Measurements from ENCODE around the gene RUVBL2.

RUVBL2 gene

DNA sequence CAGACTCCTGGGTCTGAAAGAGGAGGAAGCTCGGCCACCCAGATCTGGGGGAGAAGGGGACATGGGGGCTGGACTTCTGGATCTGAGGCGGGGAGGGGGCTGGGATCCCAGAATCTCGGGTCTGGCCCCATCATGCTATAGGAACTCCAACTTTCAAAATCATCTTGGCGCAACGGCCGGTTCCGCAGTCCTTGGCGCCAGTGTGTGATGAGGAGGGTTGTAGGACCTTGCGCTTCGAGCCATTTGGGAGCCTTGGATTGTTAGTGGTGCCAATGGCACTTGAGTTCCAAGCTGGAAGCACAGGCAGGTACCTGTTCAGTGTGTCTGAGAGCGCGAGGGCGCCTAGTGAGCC lies 324 bp downstream of the RUVBL2 start:
- Mint-ChIP-seq H3K27me3 (ENCODE audit: low read depth, poor library complexity) (no peaks in the 10 kb centered on the region), H3K36me3 (ENCODE audit: low read depth) (peaks cover 18% of the 10 kb centered on the region), H3K4me3 (peak overlapping the region; percentile 98), H3K4me1 (peaks cover 43% of the 10 kb centered on the region), H3K9me3 (no peaks in the 10 kb centered on the region), H3K27ac (peak overlapping the region; percentile 96)
- no peak for DNase-seq
- TF ChIP-seq, protein P1, sequence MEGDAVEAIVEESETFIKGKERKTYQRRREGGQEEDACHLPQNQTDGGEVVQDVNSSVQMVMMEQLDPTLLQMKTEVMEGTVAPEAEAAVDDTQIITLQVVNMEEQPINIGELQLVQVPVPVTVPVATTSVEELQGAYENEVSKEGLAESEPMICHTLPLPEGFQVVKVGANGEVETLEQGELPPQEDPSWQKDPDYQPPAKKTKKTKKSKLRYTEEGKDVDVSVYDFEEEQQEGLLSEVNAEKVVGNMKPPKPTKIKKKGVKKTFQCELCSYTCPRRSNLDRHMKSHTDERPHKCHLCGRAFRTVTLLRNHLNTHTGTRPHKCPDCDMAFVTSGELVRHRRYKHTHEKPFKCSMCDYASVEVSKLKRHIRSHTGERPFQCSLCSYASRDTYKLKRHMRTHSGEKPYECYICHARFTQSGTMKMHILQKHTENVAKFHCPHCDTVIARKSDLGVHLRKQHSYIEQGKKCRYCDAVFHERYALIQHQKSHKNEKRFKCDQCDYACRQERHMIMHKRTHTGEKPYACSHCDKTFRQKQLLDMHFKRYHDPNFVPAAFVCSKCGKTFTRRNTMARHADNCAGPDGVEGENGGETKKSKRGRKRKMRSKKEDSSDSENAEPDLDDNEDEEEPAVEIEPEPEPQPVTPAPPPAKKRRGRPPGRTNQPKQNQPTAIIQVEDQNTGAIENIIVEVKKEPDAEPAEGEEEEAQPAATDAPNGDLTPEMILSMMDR (IDR thresholded peaks at IDR 0.05) = no peak

DNA sequence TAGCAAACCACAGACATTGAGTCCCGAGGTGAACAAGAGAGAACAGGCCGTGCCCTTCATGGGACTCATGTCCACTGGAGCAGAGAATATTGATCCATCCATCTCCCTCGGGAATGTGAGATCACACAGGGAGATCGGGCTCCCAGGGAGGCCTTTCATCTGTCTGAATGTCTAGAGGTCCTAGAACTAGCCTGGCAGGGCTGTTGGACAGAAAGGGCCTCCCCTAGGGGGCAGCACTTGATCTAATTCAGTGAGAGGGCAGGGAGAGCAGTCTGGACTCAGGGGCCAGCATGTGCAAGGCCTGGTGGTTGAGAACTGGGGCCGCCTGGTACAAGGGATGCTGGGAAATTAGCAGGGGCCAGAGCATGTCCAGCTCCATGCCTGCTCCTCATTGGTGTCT lies 4.3 kb downstream of the RUVBL2 start:
- H3K27me3 Mint-ChIP-seq (ENCODE audit: low read depth, poor library complexity) = no peaks in the 10 kb centered on the region
- TF ChIP-seq, protein P1 (IDR thresholded peaks at IDR 0.05) = peak; percentile 54
- no peak overlapping the region for H3K27ac Mint-ChIP-seq
- no peaks in the 10 kb centered on the region for H3K9me3 Mint-ChIP-seq
- peak; percentile 75 for DNase-seq
- H3K36me3 Mint-ChIP-seq (ENCODE audit: low read depth) = peaks cover 14% of the 10 kb centered on the region
- no peak overlapping the region for H3K4me3 Mint-ChIP-seq
- H3K4me1 Mint-ChIP-seq = peaks cover 21% of the 10 kb centered on the region

DNA sequence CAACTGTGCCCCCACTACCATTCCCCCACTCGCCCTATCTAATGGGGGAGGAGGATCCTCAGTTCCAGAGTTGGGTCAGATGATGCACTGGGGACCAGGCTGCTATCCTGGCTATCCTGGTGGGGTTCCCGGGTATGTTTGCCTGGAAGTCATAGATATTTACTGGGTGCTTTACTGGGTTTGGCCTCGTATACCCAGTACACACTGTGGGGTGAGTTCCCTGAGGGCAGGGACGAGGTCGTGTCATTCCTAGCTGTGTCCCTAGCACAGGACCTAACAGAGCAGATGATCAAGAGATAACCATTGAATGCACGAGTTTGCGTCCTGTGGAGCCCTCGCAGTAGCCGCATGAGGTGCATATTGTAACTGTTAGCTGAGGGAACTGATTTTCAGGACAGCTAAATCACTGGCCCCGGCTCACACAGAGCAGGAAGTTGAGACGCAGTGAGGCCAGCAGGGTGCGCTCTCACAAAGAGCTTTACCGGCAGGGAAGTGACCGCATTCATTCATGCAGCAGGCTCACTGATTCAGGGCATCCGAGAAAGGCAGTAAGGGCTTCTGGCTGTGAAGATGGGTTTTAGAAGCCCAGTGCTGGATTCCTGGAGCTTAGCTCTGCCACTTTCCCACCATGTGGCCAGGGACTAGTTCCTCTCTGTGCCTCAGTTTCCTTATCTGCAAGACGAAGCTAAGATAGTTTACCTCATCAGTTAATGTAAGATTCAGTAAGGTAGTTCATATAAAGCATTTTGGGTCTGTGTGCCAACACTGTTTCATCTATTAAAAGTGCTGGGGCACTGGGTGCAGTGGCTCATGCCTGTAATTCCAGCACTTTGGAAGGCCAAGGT lies 6.0 kb downstream of the RUVBL2 start:
- Mint-ChIP-seq H3K36me3 (ENCODE audit: low read depth) (peaks cover 31% of the 10 kb centered on the region), H3K27me3 (ENCODE audit: low read depth, poor library complexity) (no peaks in the 10 kb centered on the region), H3K4me3 (no peak overlapping the region), H3K4me1 (peaks cover 8% of the 10 kb centered on the region), H3K9me3 (no peaks in the 10 kb centered on the region), H3K27ac (peak overlapping the region; percentile 74)
- DNase-seq = peak; percentile 80
- TF ChIP-seq, protein P1 (IDR thresholded peaks at IDR 0.05) = peak; percentile 74

DNA sequence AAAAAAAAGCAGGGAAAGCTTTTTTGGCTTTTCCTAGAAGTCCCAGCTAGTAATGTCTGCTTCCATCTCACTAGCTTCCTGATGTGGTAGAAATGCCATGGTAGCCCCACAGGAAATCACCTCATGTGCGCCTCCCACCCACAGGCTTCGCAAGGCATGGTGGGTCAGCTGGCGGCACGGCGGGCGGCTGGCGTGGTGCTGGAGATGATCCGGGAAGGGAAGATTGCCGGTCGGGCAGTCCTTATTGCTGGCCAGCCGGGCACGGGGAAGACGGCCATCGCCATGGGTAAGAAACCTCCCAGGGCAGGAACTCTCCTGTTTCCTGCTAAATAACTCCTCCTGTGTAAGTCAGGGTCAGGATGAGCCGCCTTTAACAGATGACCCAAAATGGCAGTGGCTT lies 10.4 kb downstream of the RUVBL2 start:
- Mint-ChIP-seq H3K4me3 (no peak overlapping the region), H3K9me3 (no peaks in the 10 kb centered on the region)

DNA sequence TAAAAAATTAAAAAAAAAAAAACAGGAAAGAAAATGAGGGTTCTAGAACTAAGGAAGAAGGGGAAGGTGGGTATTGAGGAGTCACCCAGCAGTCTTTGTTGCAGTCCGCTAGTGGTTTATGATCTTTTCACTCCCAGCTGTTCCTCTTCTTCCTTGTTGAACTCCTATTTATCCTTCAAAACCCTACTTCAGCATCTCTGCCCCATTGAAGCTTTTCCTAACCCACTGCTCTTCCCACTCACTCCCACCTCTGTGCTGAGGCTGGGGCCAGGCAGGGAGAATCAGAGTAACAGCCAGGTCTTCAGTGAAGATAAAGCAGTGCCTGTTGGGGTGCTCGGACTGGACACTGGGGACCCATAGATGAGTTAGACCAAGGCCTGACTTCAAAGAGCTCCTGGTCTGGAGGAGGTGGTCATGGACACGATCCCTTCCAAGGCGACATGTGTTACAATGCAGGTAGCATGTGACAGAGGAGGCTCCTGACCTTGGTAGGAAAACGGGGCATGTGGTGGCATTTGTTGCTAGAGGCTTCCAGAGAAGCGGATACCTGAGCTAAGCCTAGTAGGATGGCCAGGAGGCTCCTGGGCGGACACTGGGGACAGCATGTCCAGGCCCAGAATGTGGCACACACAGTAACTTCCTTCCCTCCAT lies 11.4 kb downstream of the RUVBL2 start:
- no peak overlapping the region for H3K4me3 Mint-ChIP-seq
- H3K27ac Mint-ChIP-seq = no peak overlapping the region
- peaks cover 44% of the 10 kb centered on the region for H3K36me3 Mint-ChIP-seq (ENCODE audit: low read depth)
- no peak for DNase-seq
- no peaks in the 10 kb centered on the region for H3K4me1 Mint-ChIP-seq
- TF ChIP-seq, protein P1 (IDR thresholded peaks at IDR 0.05) = no peak
- H3K27me3 Mint-ChIP-seq (ENCODE audit: low read depth, poor library complexity) = no peaks in the 10 kb centered on the region
- H3K9me3 Mint-ChIP-seq = no peaks in the 10 kb centered on the region

More for the DNA sequence above, 10.4 kb downstream of the RUVBL2 start:
- peaks cover 50% of the 10 kb centered on the region for H3K36me3 Mint-ChIP-seq (ENCODE audit: low read depth)
- H3K27me3 Mint-ChIP-seq (ENCODE audit: low read depth, poor library complexity) = no peaks in the 10 kb centered on the region
- no peaks in the 10 kb centered on the region for H3K4me1 Mint-ChIP-seq
- no peak for DNase-seq
- H3K27ac Mint-ChIP-seq = no peak overlapping the region
- TF ChIP-seq, protein P1 (IDR thresholded peaks at IDR 0.05) = no peak

Data from nephron progenitor cell (in vitro differentiated cells).